CD14-positive monocyte (primary cell): ENCODE measurements around the gene IRF8. TPM values are rescaled to one million over a fixed set of nuclear protein-coding genes. Genes with fewer than 3 reads are reported as not detected.

ENCODE experiments used
- DNase-seq, 3 donors: peaks; one replicate each; pipeline ENCODE4 v3.0.0-alpha.2; 2011 to 2022
- H2AFZ ChIP-seq: 2 replicates; pipeline ENCODE4 v1.6.0; 2012; ENCODE audit warnings: mild to moderate bottlenecking, low read depth, low read length, inconsistent platforms; ENCODE audit not compliant: insufficient read depth, poor library complexity, severe bottlenecking
- H3K27ac ChIP-seq, 2 donors: 1 replicate in 1 of 2; 2 replicates in 1 of 2; pipeline ENCODE4 v1.5.1; 2012 to 2013; ENCODE audit warnings: low read length in 2 of 2, control low read depth in 1 of 2, inconsistent platforms in 1 of 2, low read depth in 1 of 2, mild to moderate bottlenecking in 1 of 2
- H3K27me3 ChIP-seq, 2 donors: one replicate each; pipeline versions ENCODE4 v1.6.0 to v1.6.1; 2011 to 2013; ENCODE audit warnings: low read length in 2 of 2; ENCODE audit not compliant: control insufficient read depth in 2 of 2, insufficient read depth in 2 of 2
- H3K36me3 ChIP-seq, 2 donors: replicated peaks in 1 of 2; 1 replicate in 1 of 2; 2 replicates in 1 of 2; pipeline versions ENCODE4 v1.5.1 to v1.6.1; 2012 to 2013; ENCODE audit warnings: low read length in 2 of 2, control low read depth in 1 of 2, inconsistent platforms in 1 of 2, mild to moderate bottlenecking in 1 of 2; ENCODE audit not compliant: insufficient read depth in 2 of 2, control insufficient read depth in 1 of 2
- H3K4me1 ChIP-seq, 2 donors: 1 replicate in 1 of 2; 2 replicates in 1 of 2; pipeline versions ENCODE4 v1.5.1 to v1.6.1; 2012 to 2013; ENCODE audit warnings: low read length in 2 of 2, control low read depth in 1 of 2, inconsistent platforms in 1 of 2, mild to moderate bottlenecking in 1 of 2, moderate library complexity in 1 of 2; ENCODE audit not compliant: insufficient read depth in 2 of 2, control insufficient read depth in 1 of 2
- H3K4me2 ChIP-seq: replicated peaks from 2 replicates; pipeline ENCODE3; 2012; ENCODE audit warnings: low read length, moderate library complexity, mild to moderate bottlenecking; ENCODE audit not compliant: poor library complexity, severe bottlenecking; ENCODE audit errors: extremely low read depth
- H3K4me3 ChIP-seq, 3 experiments: fragments of 200-600 bp in 1 of 3; sonication (generic) in 1 of 3; replicated peaks in 1 of 3; 1 replicate in 2 of 3; 2 replicates in 1 of 3; pipeline ENCODE4 v1.5.1; 2011 to 2013; ENCODE audit warnings: low read length in 3 of 3, mild to moderate bottlenecking in 3 of 3, control low read depth in 2 of 3, low read depth in 2 of 3, inconsistent platforms in 1 of 3, moderate library complexity in 1 of 3
- H3K79me2 ChIP-seq: 2 replicates; pipeline ENCODE4 v1.6.0; 2012; ENCODE audit warnings: mild to moderate bottlenecking, control low read depth, inconsistent platforms, low read length, moderate library complexity; ENCODE audit not compliant: insufficient read depth
- H3K9ac ChIP-seq: 2 replicates; pipeline ENCODE4 v1.6.0; 2017; ENCODE audit warnings: low read length, mild to moderate bottlenecking; ENCODE audit not compliant: insufficient read depth, poor library complexity, severe bottlenecking
- H3K9me3 ChIP-seq, 2 donors: replicated peaks in 1 of 2; 1 replicate in 1 of 2; 2 replicates in 1 of 2; pipeline versions ENCODE4 v1.5.1 to v1.6.1; 2012 to 2013; ENCODE audit warnings: low read length in 2 of 2, control low read depth in 1 of 2; ENCODE audit not compliant: control insufficient read depth in 1 of 2, insufficient read depth in 1 of 2
- H4K20me1 ChIP-seq: 2 replicates; pipeline ENCODE4 v1.6.0; 2012; ENCODE audit warnings: mild to moderate bottlenecking, low read length, control low read depth, moderate library complexity; ENCODE audit not compliant: insufficient read depth
- H3K27ac Mint-ChIP-seq, 7 donors: one replicate each; pipeline ENCODE4 v1.8.0; 2020; ENCODE audit warnings: mild to moderate bottlenecking in 7 of 7, mixed read lengths in 7 of 7, moderate library complexity in 6 of 7, inconsistent platforms in 2 of 7
- H3K27me3 Mint-ChIP-seq, 3 donors: one replicate each; pipeline ENCODE4 v1.8.0; 2021 to 2022; ENCODE audit warnings: low read depth in 3 of 3, mild to moderate bottlenecking in 3 of 3, mixed read lengths in 3 of 3, moderate library complexity in 3 of 3, inconsistent platforms in 1 of 3
- H3K36me3 Mint-ChIP-seq, 2 donors: one replicate each; pipeline ENCODE4 v1.8.0; 2020; ENCODE audit warnings: mixed read lengths in 2 of 2, inconsistent platforms in 1 of 2, mild to moderate bottlenecking in 1 of 2
- H3K4me1 Mint-ChIP-seq: one replicate; pipeline ENCODE4 v1.8.0; 2020; ENCODE audit warnings: mild to moderate bottlenecking, mixed read lengths
- H3K4me3 Mint-ChIP-seq, 2 donors: one replicate each; pipeline ENCODE4 v1.8.0; 2020; ENCODE audit warnings: mild to moderate bottlenecking in 2 of 2, mixed read lengths in 2 of 2, moderate library complexity in 1 of 2
- H3K9me3 Mint-ChIP-seq, 7 donors: one replicate each; pipeline ENCODE4 v1.8.0; 2020 to 2022; ENCODE audit warnings: mixed read lengths in 7 of 7, mild to moderate bottlenecking in 6 of 7, moderate library complexity in 6 of 7, inconsistent platforms in 2 of 7
- WGBS: methylation state at CpG from one replicate; pipeline ENCODE4 v1.1.5; 2013; ENCODE audit warnings: missing lambda C conversion rate; ENCODE audit not compliant: insufficient coverage; 5-methylcytosine and 5-hydroxymethylcytosine counted together
- intact Hi-C, 2 donors: fragments of 100-400 bp; cut with micrococcal nuclease; formaldehyde crosslinking; loops; one replicate each; pipeline versions ENCODE4 v1.15.0 to v1.15.1; 2023
- polyA plus RNA-seq, 3 donors: library from polyadenylated mRNA; depleted of rRNA in 1 of 3; unstranded in 2 of 3; stranded (reverse) in 1 of 3; fragments of 300-500 nt in 2 of 3; fragments of >200 nt in 1 of 3; fragmentation: Illumina TruSeq in 2 of 3; gene quantifications; 1 replicate in 2 of 3; 2 replicates in 1 of 3; pipeline ENCODE4 v1.2.3, GENCODE V29; 2012 to 2021
- TF ChIP-seq, protein P1 (sequence below): fragments of 200-600 bp; IDR thresholded peaks from one replicate; pipeline ENCODE4 v1.8.0; 2022; ENCODE audit warnings: antibody characterized with exemption, mild to moderate bottlenecking

The IRF8 gene
- polyA plus RNA-seq, 3 donors, result 157 to 187 (median 184) TPM

GRCh38 chr16:85961988-85962915, 63.3 kb downstream of the IRF8 start:
- Histone ChIP-seq H3K4me3 (no peak overlapping the region), H2AFZ (no peak overlapping the region), H3K4me1 (peaks cover 9 to 11% of the 10 kb centered on the region in 2 donors), H3K79me2 (no peaks in the 10 kb centered on the region), H3K27ac (no peak overlapping the region), H3K4me2 (no peak overlapping the region), H3K27me3 (no peaks in the 10 kb centered on the region), H4K20me1 (no peaks in the 10 kb centered on the region), H3K9me3 (peaks cover 0 to 4% of the 10 kb centered on the region in 2 donors), H3K36me3 (no peaks in the 10 kb centered on the region), H3K9ac (no peak overlapping the region)
- intact Hi-C loops, result no loop called here
- no peak for DNase-seq
- peaks cover 0 to 1% (median 1%) of the 10 kb centered on the region in 3 donors for H3K27me3 Mint-ChIP-seq
- no peak overlapping the region for H3K4me3 Mint-ChIP-seq
- TF ChIP-seq, protein P1, sequence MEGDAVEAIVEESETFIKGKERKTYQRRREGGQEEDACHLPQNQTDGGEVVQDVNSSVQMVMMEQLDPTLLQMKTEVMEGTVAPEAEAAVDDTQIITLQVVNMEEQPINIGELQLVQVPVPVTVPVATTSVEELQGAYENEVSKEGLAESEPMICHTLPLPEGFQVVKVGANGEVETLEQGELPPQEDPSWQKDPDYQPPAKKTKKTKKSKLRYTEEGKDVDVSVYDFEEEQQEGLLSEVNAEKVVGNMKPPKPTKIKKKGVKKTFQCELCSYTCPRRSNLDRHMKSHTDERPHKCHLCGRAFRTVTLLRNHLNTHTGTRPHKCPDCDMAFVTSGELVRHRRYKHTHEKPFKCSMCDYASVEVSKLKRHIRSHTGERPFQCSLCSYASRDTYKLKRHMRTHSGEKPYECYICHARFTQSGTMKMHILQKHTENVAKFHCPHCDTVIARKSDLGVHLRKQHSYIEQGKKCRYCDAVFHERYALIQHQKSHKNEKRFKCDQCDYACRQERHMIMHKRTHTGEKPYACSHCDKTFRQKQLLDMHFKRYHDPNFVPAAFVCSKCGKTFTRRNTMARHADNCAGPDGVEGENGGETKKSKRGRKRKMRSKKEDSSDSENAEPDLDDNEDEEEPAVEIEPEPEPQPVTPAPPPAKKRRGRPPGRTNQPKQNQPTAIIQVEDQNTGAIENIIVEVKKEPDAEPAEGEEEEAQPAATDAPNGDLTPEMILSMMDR, result no peak
- H3K9me3 Mint-ChIP-seq, result peaks cover 0 to 8% (median 2%) of the 10 kb centered on the region in 7 donors
- 82% methylated on average over 15 of the region's 22 CpGs for WGBS
- no peaks in the 10 kb centered on the region for H3K36me3 Mint-ChIP-seq
- H3K4me1 Mint-ChIP-seq, result peaks cover 33% of the 10 kb centered on the region
- peak overlapping the region in 2 of 7 donors; percentile 62 to 68 for H3K27ac Mint-ChIP-seq

DNA sequence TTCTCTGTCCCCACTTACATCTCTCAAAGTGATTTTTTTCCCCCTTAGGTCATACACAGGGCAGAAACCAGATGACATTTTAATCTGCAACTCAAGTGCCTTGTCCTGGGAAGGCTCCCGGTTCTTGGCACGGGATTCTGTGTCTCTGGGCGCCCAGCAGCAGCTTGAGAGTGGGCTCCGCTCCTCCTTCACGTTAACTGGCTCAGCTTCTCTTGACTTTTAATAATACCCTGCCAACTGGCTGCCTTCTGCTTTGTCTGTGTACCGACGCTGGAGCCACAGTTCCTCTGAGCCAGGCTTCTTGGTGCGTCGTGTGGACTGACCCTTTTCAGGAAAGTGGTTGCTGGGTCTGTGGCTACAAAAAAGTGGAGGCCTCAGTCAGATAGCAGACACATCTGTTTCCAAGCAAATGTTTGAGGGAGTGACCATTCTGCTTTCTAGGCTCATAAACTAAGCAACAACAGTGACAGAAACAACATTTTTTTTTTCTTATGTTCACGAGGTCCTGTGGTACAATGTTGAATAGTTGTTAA, 64.9 kb downstream of the IRF8 start:
- Histone ChIP-seq H3K79me2 (no peaks in the 10 kb centered on the region), H3K36me3 (no peaks in the 10 kb centered on the region), H3K27me3 (no peaks in the 10 kb centered on the region), H3K4me3 (no peak overlapping the region), H3K9ac (no peak overlapping the region), H4K20me1 (no peaks in the 10 kb centered on the region), H3K4me1 (peaks cover 17 to 23% of the 10 kb centered on the region in 2 donors), H3K9me3 (peaks cover 0 to 4% of the 10 kb centered on the region in 2 donors), H3K4me2 (no peak overlapping the region), H2AFZ (no peak overlapping the region), H3K27ac (no peak overlapping the region)
- intact Hi-C loops, result no loop called here
- WGBS, result 66% methylated on average over 4 of the region's 10 CpGs
- Mint-ChIP-seq H3K4me3 (no peak overlapping the region), H3K27ac (peak overlapping the region in 2 of 7 donors; percentile 1 to 88), H3K36me3 (no peaks in the 10 kb centered on the region), H3K9me3 (peaks cover 0 to 8% (median 2%) of the 10 kb centered on the region in 7 donors), H3K27me3 (peaks cover 0 to 6% (median 1%) of the 10 kb centered on the region in 3 donors), H3K4me1 (peaks cover 40% of the 10 kb centered on the region)
- no peak for DNase-seq
- TF ChIP-seq, protein P1, result no peak
